SHP77 (cell line): ENCODE measurements around the gene SLC16A12.

Experiments used
- DNase-seq, 2 experiments: peaks; one replicate each; lab custom pipeline; 2025; lab: John Stamatoyannopoulos, UW

Gene SLC16A12

GRCh38 chr10:89469517-89469916 lies 65.9 kb downstream of the SLC16A12 start:
- no peak for DNase-seq

DNA sequence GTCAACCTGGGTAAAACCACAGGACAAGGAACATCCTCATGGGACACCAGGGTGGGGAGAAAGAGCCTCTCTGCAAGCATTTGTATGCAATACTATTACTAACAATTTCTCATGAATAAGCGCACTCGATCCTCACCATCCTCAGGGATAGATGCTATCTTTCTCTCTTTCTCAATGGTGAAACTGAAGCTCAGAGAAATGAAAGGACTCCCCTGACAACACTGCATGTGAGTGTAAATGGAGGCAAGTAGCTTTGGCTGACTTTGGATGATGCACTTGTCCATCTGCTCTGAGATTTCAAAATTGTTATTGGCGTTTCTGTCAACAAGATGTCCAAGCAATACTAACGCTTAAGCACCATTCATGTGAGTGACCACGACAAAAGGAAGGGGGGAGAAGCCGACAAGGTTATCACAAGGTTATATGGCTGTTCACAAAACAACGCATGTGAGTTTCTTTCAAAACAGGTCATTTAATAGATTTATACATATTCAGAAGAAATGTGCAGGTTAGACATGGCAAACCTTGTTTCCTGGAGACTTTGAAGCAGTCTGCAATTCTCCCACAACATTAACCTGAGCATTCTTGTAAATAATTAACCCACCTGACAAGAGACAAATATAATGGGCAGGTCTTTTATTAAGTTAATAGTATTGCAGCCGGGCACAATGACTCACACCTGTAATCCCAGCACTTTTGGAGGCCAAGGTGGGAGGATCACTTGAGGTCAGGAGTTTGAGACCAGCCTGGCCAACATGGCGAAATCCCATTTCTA lies 67.0 kb downstream of the SLC16A12 start:
- no peak for DNase-seq

DNA sequence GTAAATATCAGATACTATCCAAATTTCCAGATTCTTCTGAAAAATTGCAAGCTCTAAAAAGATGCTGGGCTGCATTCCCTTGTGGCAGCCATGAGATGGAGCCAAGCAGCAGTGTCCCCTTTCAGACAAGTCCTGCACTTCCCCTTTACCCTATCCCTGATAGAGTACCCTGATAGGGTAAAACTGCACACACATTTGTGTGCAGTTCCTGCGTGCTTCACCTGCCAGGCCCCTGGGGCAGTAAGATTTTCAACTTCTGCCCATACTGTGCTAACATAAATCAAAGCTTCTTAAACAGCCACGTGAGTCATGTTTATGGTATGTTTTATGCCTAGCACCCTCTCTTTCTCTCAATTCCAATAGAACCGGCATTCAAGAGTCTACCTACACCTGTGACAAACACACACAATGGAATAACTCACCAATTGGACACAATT lies 68.8 kb downstream of the SLC16A12 start:
- DNase-seq: peak; percentile 0 to 1

DNA sequence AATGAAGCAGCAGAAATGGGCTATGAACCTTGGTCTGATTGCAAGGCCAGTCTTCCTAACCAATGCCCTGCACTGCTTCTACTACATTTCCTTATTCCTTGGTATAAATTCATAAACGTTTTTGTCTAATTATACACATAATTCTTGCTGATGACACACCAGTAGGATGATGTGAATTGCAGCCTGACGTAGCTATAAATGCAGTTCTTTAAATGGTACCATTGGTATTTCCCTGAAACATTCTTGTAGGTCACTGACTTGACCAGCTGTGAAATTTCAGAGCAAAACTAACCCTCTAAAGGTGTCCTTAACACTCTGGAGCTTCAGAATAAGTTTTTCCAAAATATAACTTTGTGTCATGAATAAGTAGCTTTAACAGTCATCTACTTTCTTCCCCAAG lies 70.2 kb downstream of the SLC16A12 start:
- DNase-seq: no peak

DNA sequence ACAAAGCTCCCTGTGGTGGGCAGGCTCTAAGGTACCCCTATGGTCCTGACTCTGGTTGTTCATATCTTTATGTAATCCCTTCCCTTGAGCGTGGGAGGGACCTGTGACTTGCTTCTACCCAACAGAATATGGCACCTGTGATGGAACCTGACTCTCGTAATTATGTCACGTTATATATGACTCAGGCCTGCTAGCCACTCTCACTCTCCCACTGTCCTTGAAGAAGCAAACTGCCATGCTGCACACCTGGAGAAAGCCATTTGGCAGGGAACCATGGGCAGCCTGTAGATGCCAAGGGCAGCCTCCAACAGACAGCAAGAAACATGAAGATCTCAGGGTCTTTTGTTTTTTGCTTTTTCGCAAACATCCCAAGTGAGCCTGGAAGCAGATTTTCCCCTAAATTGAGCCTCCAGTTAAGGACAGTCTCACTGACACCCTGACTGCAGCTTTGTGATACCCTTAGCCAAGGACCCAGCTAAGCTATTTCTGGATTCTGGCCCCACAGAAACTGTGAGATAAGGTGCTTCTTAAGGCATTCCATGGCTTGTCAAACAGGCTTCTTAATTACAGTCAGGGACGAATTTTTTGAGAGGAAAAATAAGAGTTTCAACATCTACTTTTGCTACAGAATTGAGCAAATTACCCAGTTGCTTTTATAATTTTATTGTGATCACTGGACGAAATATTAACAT lies 71.4 kb downstream of the SLC16A12 start:
- DNase-seq: no peak

DNA sequence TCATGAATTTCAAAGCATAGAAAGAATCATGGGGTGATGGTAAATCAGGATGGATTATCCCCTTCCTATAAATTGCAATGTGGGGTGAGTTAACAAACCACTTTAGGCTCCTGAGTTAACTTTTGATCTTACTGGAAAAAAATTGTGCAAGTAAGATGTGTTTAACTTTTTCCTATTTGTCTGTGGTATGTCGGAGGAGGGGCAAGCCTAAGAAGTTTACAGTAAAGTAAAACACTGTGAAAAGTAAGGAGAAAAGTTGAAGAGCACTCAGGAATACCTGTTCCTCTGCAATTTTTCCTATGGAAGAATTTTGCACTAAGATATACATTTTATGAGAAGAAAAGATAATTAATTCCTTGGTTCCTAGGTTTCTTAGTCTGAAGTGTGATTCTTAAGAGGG lies 76.6 kb downstream of the SLC16A12 start:
- no peak for DNase-seq

- DNase-seq: no peak
These were observed 77.1 kb downstream of the SLC16A12 start for GRCh38 chr10:89458291-89458690.

- DNase-seq: no peak
These were observed 80.6 kb downstream of the SLC16A12 start for GRCh38 chr10:89454561-89455347.

DNA sequence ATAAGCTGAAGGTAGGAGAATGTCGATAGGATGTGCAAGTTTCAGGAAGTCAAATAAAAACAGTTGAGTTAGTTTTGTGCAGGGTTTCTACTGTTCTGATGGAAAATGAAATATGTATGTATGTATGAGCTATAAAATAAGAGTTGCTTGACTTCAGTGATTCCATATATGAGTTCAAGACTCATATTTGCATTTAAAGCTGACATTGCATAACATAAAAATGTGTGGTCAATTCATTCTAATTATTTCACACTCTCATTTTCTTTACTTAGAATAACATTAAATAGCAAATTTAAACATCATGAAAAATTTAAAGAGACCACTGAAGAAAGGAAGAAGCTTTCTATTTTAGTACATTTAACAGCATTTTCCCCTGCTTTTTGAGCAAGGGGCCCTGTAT lies 83.2 kb downstream of the SLC16A12 start:
- no peak for DNase-seq

DNA sequence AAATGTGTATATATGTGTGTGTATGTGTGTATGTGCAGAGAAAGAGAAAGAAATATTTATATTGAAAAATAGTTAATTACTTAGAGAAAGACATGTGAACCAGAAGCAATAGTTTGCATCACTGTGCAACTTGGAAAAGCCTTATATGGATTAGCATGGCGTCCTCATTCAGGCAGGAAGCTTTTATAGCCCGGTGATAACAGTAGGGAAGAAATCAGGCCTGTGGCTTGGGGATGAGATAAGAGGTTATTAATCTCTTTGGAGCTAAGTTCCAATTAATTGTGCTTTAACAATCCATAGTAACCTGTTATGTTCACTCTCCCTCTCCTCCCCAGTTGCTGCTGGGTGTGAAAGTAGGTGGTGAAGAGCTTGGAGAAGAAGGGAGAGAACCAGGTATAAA lies 84.5 kb downstream of the SLC16A12 start:
- no peak for DNase-seq

- DNase-seq: peak in 1 of 2 experiments; percentile 26
These were observed 90.6 kb downstream of the SLC16A12 start for GRCh38 chr10:89444819-89445218.

DNA sequence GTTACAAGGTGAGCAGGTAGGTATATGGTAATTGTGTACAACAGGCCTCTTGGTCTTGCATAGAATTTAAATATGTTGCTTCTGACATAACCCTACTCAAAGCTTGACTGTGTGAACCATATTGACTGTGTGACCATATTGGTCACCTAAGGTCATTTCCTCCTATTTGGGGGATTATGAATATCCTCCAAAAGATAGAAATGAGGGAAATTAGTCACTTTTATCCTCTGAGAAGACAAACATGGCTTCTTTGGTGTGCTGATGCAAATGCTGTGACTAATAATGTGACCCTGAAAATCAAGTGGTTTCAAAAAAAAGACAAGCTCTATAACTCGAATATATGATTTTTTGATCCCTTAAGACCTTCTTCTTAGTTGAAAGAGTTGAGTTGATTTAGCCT lies 93.1 kb downstream of the SLC16A12 start:
- DNase-seq: no peak

- peak in 1 of 2 experiments; percentile 28 for DNase-seq
These were observed 95.0 kb downstream of the SLC16A12 start for GRCh38 chr10:89440226-89441009.

DNA sequence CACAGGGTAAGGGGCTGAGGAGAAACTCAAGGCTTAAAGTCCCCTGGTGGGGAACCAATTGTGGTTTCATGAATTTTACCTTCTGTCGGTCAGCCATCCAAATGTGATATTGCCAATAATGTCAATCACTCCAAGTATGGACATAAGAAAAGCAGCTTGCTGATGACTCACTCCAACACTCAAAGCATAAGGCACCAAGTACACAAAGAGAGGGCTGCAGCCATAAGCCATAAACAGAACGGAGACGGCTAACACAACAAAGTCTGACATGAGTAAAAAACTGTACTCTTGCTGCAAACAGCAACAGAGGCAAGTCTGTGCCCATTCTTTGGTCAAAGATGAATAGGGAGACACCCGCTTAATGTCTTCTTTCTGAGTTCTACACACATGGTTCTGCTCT lies 96.9 kb downstream of the SLC16A12 start:
- DNase-seq: no peak

DNA sequence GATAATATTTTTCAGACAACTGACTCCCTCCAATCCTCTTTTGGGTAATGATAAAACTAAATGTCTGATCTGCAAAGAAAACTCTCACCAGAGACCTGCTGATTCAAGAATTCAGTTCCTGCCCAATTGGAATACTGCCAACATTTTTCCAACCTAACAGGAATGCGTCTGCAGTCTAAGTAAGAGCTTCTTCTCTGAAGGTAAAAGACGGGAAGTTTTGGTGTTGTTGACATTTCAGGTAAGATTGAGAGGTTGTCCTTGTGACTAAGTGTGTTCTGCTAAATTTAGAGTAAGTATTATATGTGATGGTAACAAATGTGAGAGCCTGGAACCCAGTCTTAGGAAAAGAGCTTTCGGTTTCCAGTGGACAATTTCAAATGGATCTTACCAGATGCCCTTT lies 103.4 kb downstream of the SLC16A12 start:
- no peak for DNase-seq

DNA sequence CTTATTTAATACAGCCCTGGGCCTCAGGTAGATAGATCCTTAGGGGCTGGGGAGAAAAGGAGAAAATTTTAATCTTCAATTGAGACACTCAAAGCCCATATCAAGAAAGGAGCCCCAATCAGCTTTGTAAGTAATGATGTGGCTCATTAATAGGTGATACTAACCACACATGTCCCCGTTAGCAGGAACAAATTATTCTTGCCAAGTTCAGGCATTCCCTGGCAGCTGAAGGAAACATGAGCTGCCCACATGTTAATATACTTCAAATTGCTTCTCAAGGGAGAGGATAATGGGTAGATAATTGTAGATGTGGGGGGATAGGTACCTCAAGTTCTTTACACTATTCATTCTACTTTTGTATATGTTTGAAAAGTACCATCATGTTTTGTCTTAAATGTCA lies 106.5 kb downstream of the SLC16A12 start:
- DNase-seq: no peak

DNA sequence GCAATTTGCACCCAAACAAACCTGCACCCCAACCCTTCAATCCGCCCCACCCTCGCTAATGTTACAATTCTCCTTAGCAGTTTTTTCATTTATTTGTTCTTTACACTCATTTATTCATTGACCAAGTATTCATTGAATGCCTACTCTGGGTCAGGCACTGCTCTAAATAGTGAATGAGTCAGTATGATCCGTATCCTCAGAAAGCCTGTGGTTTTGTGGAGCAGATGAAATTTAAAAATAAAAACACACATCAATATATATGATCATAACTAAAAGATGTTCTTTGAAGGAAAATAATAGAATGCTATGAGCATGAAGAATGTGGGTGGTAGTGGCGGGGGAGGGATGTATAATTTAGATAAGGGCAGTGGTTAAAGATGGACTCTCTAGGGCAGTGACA lies 107.8 kb downstream of the SLC16A12 start:
- no peak for DNase-seq

DNA sequence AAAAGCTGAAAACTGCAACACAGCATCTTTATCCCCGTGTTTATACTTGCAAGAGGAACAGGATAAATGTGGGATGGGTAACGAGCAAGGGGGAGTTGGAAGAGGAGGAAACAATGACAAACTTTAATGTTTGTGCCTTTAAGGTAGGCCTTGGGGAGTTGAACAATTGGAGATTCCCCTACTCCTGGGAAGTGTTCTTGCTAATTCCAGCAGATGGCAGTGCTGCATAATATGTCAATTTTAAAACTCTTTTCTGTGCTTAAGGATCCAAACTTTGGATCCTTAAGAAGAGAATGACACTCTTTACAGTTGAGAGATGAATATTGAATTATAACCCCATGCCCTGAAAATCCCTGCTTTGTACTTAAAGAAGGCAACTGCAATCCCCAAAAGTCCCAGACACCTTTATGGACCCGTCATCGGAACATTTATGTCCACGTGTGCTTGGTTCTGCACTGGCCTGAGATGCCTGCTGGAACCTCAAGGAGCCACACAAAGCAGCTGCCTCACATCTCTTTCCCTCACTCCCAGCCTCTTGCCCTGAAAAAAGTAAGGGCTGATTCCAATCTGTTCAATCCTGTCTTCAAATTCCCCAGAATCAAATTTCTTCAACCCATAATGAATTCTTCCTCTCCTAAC lies 109.0 kb downstream of the SLC16A12 start:
- no peak for DNase-seq

DNA sequence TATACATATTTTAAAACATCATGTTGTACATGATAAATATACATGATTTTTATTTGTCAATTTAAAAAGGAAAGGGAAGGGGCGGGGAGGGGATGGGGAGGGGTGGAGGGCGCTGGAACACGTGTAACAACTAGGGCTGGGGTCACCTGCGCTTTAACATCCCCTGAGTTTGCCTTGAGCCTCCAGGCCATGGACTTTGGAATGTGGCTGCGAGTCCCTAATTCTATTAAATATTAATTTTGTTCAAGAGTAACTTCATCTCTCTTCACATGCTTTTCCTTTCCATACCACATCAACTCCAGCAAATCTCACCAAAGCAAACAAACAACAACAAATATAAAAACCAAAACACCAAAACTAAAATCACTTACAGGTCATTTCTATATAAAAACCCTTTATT lies 110.4 kb downstream of the SLC16A12 start:
- DNase-seq: no peak

DNA sequence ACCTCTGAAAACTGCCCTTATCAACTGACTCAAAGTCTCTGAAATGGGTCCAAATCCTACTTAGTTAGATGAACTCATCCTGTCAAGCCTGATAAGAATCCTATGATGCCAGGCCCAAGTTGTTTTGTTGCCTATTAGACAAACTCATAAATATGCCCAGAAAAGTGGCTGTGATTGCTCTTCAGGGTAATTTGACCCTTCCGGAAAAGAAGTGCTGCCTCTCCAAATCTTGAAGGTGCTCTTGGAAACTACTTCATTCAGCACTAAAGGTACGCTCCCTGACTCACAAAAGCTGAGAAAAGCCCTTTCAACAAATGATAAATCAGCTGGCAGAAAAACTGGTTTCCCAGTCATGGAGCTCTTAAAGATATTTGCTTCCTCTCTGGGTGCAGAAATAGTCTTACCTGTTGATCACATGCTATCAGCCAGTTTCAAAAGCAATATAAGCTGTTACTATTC lies 114.3 kb downstream of the SLC16A12 start:
- DNase-seq: no peak

GRCh38 chr10:89419548-89419947 lies 115.8 kb downstream of the SLC16A12 start:
- no peak for DNase-seq
